ENCODE data around the gene ADGRD2. TPM values are rescaled to one million over a fixed set of nuclear protein-coding genes. Genes with fewer than 3 reads are reported as not detected.

Gene ADGRD2
- polyA plus RNA-seq, 2 donors: 0.02 TPM; not detected in 1

DNA sequence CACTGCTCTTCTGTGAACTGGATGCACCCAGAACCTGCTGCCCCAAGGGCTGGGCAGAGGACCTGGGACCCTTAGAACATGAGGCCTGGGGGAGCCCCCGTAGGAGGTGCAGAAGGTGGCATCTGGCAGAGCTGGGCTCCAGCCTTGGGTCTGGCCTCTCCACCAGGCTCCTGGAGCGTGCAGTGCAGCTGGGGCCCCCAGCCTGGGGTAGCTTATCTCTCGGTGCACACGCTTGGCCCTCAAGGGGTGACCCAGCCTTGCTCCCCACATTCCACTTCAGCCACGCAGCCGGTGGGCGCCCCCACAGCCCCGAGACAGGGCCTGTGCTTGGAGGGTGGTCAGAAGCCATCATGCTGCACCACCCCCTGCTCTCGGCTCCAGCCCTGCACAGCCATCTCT, 62.6 kb downstream of the ADGRD2 start:
- H3K9me3 ChIP-seq (ENCODE audit: control insufficient read depth in 2 of 2, insufficient read depth in 1 of 2, low read depth in 1 of 2, low read length in 1 of 2): no peaks in the 10 kb centered on the region
- 77 to 79% methylated on average over 9 of the region's 9 CpGs for WGBS, 2 donors
- no peaks in the 10 kb centered on the region for H3K36me3 ChIP-seq (ENCODE audit: control insufficient read depth in 2 of 2, insufficient read depth in 2 of 2, low read length in 1 of 2)
- H3K4me3 ChIP-seq (ENCODE audit: low read depth in 1 of 2, low read length in 2 of 2): no peak overlapping the region
- no peaks in the 10 kb centered on the region for H3K27me3 ChIP-seq (ENCODE audit: control insufficient read depth in 1 of 2, insufficient read depth in 2 of 2, low read length in 2 of 2)
- H3K4me1 ChIP-seq (ENCODE audit: control insufficient read depth in 2 of 2, insufficient read depth in 2 of 2, low read length in 1 of 2): peaks cover 0 to 3% of the 10 kb centered on the region in 2 donors
- H3K27ac ChIP-seq (ENCODE audit: low read depth in 2 of 2, low read length in 1 of 2): no peak overlapping the region

DNA sequence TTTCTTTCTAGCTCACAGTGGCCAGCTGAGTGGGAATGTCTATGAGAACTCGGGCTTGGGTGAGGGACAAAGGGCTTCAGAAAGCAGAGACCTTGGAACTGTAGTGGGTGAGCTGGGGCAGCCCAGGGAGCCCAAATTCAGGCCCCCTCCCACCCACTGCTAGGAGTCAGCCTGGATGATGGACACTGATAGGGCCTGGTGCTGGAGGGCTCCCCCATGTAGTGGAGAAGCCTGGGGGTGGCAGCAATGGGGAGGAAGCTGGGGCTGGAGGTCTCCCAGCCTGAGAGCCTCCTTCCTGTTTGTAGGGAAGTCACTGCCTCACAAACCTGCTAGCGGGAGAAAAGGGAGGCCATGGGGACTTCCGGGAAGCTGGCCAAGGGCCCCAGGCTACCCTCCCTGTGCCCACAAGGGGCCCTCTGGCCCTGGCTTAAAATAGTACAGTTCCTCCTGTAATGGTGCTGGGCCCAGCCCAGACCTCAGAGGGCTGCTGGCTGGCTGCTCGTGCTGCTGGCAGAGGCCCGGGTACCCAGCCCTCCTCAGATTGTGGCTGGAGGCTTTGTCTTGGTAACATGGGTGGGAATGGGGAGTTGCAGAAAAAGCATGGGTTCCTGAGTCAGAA, 63.2 kb downstream of the ADGRD2 start:
- 30 to 40% methylated on average over 4 to 5 of the region's 5 CpGs for WGBS, 2 donors
- Histone ChIP-seq H3K9me3 (ENCODE audit: control insufficient read depth in 2 of 2, insufficient read depth in 1 of 2, low read depth in 1 of 2, low read length in 1 of 2) (no peaks in the 10 kb centered on the region), H3K27ac (ENCODE audit: low read depth in 2 of 2, low read length in 1 of 2) (no peak overlapping the region), H3K4me3 (ENCODE audit: low read depth in 1 of 2, low read length in 2 of 2) (no peak overlapping the region), H3K36me3 (ENCODE audit: control insufficient read depth in 2 of 2, insufficient read depth in 2 of 2, low read length in 1 of 2) (no peaks in the 10 kb centered on the region), H3K27me3 (ENCODE audit: control insufficient read depth in 1 of 2, insufficient read depth in 2 of 2, low read length in 2 of 2) (no peaks in the 10 kb centered on the region), H3K4me1 (ENCODE audit: control insufficient read depth in 2 of 2, insufficient read depth in 2 of 2, low read length in 1 of 2) (peaks cover 0 to 3% of the 10 kb centered on the region in 2 donors)

DNA sequence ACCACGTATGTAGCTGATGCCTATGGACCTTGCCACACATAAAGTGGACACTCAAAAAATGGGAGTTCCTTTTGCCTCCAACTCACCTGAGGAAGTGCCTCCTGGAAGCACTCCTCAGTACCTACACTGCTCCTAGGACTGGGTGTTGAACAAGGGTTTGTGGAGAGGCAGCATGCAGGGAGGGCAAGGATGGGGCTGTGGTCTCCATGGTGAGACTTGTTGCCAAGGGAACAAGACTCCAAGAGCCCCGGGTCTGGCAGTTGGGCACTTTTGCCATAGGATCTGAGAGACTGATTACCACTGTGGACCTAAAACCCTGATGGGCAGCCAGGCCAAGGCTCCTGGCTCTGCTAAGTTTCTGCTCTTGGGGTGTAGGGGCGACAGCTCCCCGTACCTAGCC, 63.9 kb downstream of the ADGRD2 start:
- no peak overlapping the region for H3K27ac ChIP-seq (ENCODE audit: low read depth in 2 of 2, low read length in 1 of 2)
- no peaks in the 10 kb centered on the region for H3K36me3 ChIP-seq (ENCODE audit: control insufficient read depth in 2 of 2, insufficient read depth in 2 of 2, low read length in 1 of 2)
- peaks cover 0 to 3% of the 10 kb centered on the region in 2 donors for H3K4me1 ChIP-seq (ENCODE audit: control insufficient read depth in 2 of 2, insufficient read depth in 2 of 2, low read length in 1 of 2)
- H3K4me3 ChIP-seq (ENCODE audit: low read depth in 1 of 2, low read length in 2 of 2): no peak overlapping the region
- no peaks in the 10 kb centered on the region for H3K27me3 ChIP-seq (ENCODE audit: control insufficient read depth in 1 of 2, insufficient read depth in 2 of 2, low read length in 2 of 2)
- H3K9me3 ChIP-seq (ENCODE audit: control insufficient read depth in 2 of 2, insufficient read depth in 1 of 2, low read depth in 1 of 2, low read length in 1 of 2): no peaks in the 10 kb centered on the region
- 75 to 82% methylated on average over 4 of the region's 4 CpGs for WGBS, 2 donors

DNA sequence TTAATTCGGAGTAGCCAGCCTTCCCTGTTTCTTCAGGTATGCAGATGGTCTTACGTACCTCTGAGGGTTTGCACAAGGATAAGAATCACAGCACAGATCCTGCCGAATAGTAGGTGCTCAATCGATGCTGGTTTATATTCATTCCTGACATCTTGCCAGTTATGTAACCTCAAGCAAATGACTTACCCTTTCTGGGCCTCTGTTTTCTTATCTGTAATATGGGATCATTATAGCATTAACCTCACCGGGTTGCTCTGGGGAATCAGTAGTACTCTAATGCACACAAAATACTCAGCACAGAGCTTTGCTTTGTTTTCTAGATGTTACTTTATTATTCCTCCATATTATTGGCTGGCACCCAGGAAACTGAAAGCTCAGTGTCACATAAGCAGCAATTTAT, 64.6 kb downstream of the ADGRD2 start:
- Histone ChIP-seq H3K27me3 (ENCODE audit: control insufficient read depth in 1 of 2, insufficient read depth in 2 of 2, low read length in 2 of 2) (no peaks in the 10 kb centered on the region), H3K9me3 (ENCODE audit: control insufficient read depth in 2 of 2, insufficient read depth in 1 of 2, low read depth in 1 of 2, low read length in 1 of 2) (no peaks in the 10 kb centered on the region), H3K4me1 (ENCODE audit: control insufficient read depth in 2 of 2, insufficient read depth in 2 of 2, low read length in 1 of 2) (peaks cover 0 to 3% of the 10 kb centered on the region in 2 donors), H3K4me3 (ENCODE audit: low read depth in 1 of 2, low read length in 2 of 2) (no peak overlapping the region), H3K36me3 (ENCODE audit: control insufficient read depth in 2 of 2, insufficient read depth in 2 of 2, low read length in 1 of 2) (no peaks in the 10 kb centered on the region), H3K27ac (ENCODE audit: low read depth in 2 of 2, low read length in 1 of 2) (no peak overlapping the region)
- 77 to 81% methylated on average over 5 of the region's 5 CpGs for WGBS, 2 donors

DNA sequence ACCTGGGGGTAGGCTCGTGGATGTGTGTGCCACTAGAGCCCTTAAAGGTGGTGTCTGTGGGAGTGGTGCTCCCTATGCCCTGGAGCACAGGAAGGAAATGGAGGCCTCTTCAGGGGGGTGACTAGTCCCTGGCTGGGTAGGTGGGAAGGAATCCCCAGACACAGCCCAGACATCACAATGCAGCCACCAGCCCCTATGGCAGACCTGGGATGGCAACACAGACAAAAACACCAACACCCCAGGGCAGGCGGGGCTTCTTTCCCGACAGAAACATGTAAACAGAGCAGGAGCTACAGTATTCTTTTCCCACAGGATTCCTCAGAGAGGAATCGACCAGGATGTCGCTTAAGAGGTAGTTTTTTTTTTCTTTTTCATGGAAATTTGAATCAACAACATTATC, 67.3 kb downstream of the ADGRD2 start:
- H3K4me3 ChIP-seq (ENCODE audit: low read depth in 1 of 2, low read length in 2 of 2): no peak overlapping the region
- no peaks in the 10 kb centered on the region for H3K27me3 ChIP-seq (ENCODE audit: control insufficient read depth in 1 of 2, insufficient read depth in 2 of 2, low read length in 2 of 2)
- H3K4me1 ChIP-seq (ENCODE audit: control insufficient read depth in 2 of 2, insufficient read depth in 2 of 2, low read length in 1 of 2): no peaks in the 10 kb centered on the region
- WGBS, 2 donors: 77 to 82% methylated on average over 5 of the region's 5 CpGs
- no peaks in the 10 kb centered on the region for H3K9me3 ChIP-seq (ENCODE audit: control insufficient read depth in 2 of 2, insufficient read depth in 1 of 2, low read depth in 1 of 2, low read length in 1 of 2)
- H3K36me3 ChIP-seq (ENCODE audit: control insufficient read depth in 2 of 2, insufficient read depth in 2 of 2, low read length in 1 of 2): no peaks in the 10 kb centered on the region
- H3K27ac ChIP-seq (ENCODE audit: low read depth in 2 of 2, low read length in 1 of 2): no peak overlapping the region

DNA sequence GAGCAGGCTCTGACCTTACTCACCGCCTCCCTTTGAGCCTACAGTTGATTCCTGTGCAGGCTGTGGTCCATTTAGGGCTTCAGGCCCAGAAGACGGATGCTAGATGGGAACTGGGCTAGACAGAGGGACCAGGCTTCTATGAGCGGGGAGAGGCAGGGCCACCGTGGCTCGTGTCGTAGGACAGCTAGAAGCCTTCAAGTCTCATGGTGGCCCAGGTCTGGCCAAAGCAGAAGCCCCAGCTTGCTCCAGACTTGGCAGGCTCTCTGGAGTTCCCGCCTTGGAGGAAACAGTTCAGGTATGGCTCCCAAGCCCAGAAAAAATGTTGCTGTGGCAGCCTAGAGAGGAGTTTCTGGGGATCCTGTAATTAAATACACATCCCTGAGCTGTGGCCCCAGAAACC, 67.9 kb downstream of the ADGRD2 start:
- no peak overlapping the region for H3K27ac ChIP-seq (ENCODE audit: low read depth in 2 of 2, low read length in 1 of 2)
- WGBS, 2 donors: 91 to 97% methylated on average over 7 of the region's 7 CpGs
- H3K4me3 ChIP-seq (ENCODE audit: low read depth in 1 of 2, low read length in 2 of 2): no peak overlapping the region
- no peaks in the 10 kb centered on the region for H3K27me3 ChIP-seq (ENCODE audit: control insufficient read depth in 1 of 2, insufficient read depth in 2 of 2, low read length in 2 of 2)
- H3K36me3 ChIP-seq (ENCODE audit: control insufficient read depth in 2 of 2, insufficient read depth in 2 of 2, low read length in 1 of 2): no peaks in the 10 kb centered on the region
- H3K9me3 ChIP-seq (ENCODE audit: control insufficient read depth in 2 of 2, insufficient read depth in 1 of 2, low read depth in 1 of 2, low read length in 1 of 2): no peaks in the 10 kb centered on the region
- H3K4me1 ChIP-seq (ENCODE audit: control insufficient read depth in 2 of 2, insufficient read depth in 2 of 2, low read length in 1 of 2): no peaks in the 10 kb centered on the region

DNA sequence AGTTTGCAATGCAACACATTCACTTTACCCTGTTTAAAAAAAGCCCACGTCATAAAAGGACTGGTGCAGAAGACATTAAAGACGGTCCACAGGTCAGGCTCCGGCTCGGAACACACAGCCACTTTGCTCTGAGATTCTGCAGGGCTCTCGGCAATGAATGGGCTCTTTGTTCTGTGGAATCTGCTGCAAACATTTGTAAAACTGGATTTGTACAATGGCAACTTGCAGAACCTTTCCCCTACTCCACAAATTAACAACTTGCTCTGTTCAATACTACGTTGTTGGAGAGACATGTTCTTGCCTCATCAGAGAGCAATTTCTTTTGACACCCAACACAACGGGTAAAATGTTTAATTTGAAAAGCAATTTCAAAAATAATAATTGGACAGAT, 70.0 kb downstream of the ADGRD2 start:
- H3K27ac ChIP-seq (ENCODE audit: low read depth in 2 of 2, low read length in 1 of 2): no peak overlapping the region
- H3K9me3 ChIP-seq (ENCODE audit: control insufficient read depth in 2 of 2, insufficient read depth in 1 of 2, low read depth in 1 of 2, low read length in 1 of 2): no peaks in the 10 kb centered on the region
- no peak overlapping the region for H3K4me3 ChIP-seq (ENCODE audit: low read depth in 1 of 2, low read length in 2 of 2)
- 75 to 83% methylated on average over 7 of the region's 7 CpGs for WGBS, 2 donors
- H3K27me3 ChIP-seq (ENCODE audit: control insufficient read depth in 1 of 2, insufficient read depth in 2 of 2, low read length in 2 of 2): no peaks in the 10 kb centered on the region
- no peaks in the 10 kb centered on the region for H3K36me3 ChIP-seq (ENCODE audit: control insufficient read depth in 2 of 2, insufficient read depth in 2 of 2, low read length in 1 of 2)
- H3K4me1 ChIP-seq (ENCODE audit: control insufficient read depth in 2 of 2, insufficient read depth in 2 of 2, low read length in 1 of 2): no peaks in the 10 kb centered on the region

DNA sequence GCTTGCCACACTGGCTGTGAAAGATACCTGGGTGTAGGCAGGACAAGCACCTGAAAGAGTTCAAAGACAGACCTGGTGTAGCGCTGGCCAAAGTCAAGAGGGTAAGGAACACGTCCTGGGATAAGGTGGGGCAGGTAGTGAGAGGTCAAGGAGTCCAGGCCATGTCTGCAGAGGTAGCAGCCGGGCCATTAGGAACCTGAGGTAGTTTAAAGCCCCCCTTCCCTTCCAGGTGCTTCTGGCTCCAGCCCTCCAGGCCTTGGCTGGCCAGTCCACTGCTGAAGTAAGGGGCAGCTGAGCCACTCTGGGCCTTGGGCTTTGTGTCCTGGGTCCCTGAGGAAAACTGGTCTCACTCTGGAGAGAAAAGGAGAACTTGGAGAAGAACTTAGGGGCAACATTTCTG, 70.9 kb downstream of the ADGRD2 start:
- no peak overlapping the region for H3K4me3 ChIP-seq (ENCODE audit: low read depth in 1 of 2, low read length in 2 of 2)

DNA sequence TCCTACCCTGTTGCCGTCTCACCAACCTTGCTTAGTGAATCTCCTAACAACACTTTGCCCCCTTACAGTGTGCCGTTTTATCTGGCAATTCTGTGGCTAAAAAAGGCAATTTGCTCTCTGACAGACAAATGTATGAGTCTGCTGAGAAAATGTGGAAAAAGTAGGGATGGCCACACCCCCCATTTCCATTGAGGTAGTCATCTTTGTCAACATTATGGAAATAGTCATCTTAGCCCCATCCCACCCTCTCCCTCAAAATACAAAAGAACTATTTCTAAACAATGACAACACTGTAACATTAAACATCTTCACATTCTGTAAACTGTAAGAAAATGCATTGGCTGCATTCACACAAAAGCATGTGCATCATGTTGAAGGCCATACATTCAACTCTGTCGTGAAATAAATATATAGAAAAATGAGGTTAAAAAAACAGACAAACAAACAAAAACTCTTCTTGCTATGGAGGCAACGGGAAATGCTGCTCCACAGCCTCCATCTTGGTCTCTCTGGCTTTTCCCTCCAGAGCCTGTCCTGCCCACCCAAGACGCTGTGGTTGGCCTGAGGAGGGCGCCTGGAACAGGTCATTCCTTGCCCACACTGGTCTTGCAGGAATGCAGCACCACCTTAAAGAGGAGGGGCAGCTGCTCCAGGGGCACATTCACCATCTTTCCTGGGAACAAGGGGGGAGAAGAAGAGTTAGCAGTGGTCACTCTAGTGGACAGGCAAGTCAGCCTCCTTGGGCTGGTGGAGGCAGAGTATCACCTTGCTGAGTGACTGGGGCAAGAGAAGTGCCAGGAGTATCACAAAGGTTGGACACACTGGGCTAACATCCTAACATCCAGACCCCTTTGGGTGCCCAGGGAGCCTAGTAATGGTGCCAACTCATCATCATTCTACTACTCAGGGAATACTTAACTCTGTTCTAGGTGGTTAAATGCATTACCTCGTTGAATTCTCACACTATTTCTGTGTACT, 72.2 kb downstream of the ADGRD2 start:
- WGBS, 2 donors: 80 to 82% methylated on average over 7 of the region's 7 CpGs
- Histone ChIP-seq H3K9me3 (ENCODE audit: control insufficient read depth in 2 of 2, insufficient read depth in 1 of 2, low read depth in 1 of 2, low read length in 1 of 2) (no peaks in the 10 kb centered on the region), H3K4me3 (ENCODE audit: low read depth in 1 of 2, low read length in 2 of 2) (no peak overlapping the region), H3K27me3 (ENCODE audit: control insufficient read depth in 1 of 2, insufficient read depth in 2 of 2, low read length in 2 of 2) (no peaks in the 10 kb centered on the region), H3K36me3 (ENCODE audit: control insufficient read depth in 2 of 2, insufficient read depth in 2 of 2, low read length in 1 of 2) (peaks cover 0 to 5% of the 10 kb centered on the region in 2 donors), H3K27ac (ENCODE audit: low read depth in 2 of 2, low read length in 1 of 2) (no peak overlapping the region), H3K4me1 (ENCODE audit: control insufficient read depth in 2 of 2, insufficient read depth in 2 of 2, low read length in 1 of 2) (no peaks in the 10 kb centered on the region)

More for the DNA sequence above, 70.9 kb downstream of the ADGRD2 start:
- WGBS, 2 donors: 86 to 93% methylated on average over 3 of the region's 3 CpGs
- H3K4me1 ChIP-seq (ENCODE audit: control insufficient read depth in 2 of 2, insufficient read depth in 2 of 2, low read length in 1 of 2): no peaks in the 10 kb centered on the region
- H3K36me3 ChIP-seq (ENCODE audit: control insufficient read depth in 2 of 2, insufficient read depth in 2 of 2, low read length in 1 of 2): peaks cover 0 to 2% of the 10 kb centered on the region in 2 donors
- H3K27me3 ChIP-seq (ENCODE audit: control insufficient read depth in 1 of 2, insufficient read depth in 2 of 2, low read length in 2 of 2): no peaks in the 10 kb centered on the region
- no peaks in the 10 kb centered on the region for H3K9me3 ChIP-seq (ENCODE audit: control insufficient read depth in 2 of 2, insufficient read depth in 1 of 2, low read depth in 1 of 2, low read length in 1 of 2)
- no peak overlapping the region for H3K27ac ChIP-seq (ENCODE audit: low read depth in 2 of 2, low read length in 1 of 2)
